Left lobe of liver (tissue), 2 donors: ENCODE results near the gene NAT16. TPM values are rescaled to one million over a fixed set of nuclear protein-coding genes. Genes with fewer than 3 reads are reported as not detected.
A peak's percentile ranks its signal among the peaks of the same experiment; 100 is the strongest.
"Not testable (repeated sequence)": the region's sequence is repeated elsewhere in the genome, so short reads cannot be mapped to it uniquely, and the experiment has no call there.

Source experiments
- ATAC-seq: fragments of 200-7000 bp; cut with Tn5 transposase; one replicate; pipeline ENCODE4 v1.9.1; 2020; ENCODE audit warnings: mild to moderate bottlenecking, moderate library complexity
- DNase-seq: peaks from one replicate; pipeline ENCODE4 v3.0.0-alpha.2; 2020; ENCODE audit warnings: low spot score
- total RNA-seq: library from RNA; stranded (reverse); gene quantifications from one replicate; pipeline ENCODE4 v1.2.1, GENCODE V29; 2021
- donor health status: DM: no; HTN: no; CAD: no; lungs with moderate emphysema.
- donor health status: DM: no; HTN: yes; CAD: no.

The NAT16 gene
- total RNA-seq, 1 donor from 2014 or later = not detected

- DNase-seq, ATAC-seq: not testable (repeated sequence)
Measured at GRCh38 chr7:101132626-101133600, 47.2 kb downstream of the NAT16 start.

- DNase-seq = no peak
- ATAC-seq = no peak
Measured at GRCh38 chr7:101129603-101130117, 50.4 kb downstream of the NAT16 start.

- ATAC-seq (no peak), DNase-seq (no peak)
Measured at GRCh38 chr7:101128040-101128834, 51.9 kb downstream of the NAT16 start.

GRCh38 chr7:101127460-101128039 lies 52.5 kb downstream of the NAT16 start:
- DNase-seq = no peak
- ATAC-seq = peak; percentile 0

GRCh38 chr7:101126651-101127459 lies 53.2 kb downstream of the NAT16 start, which contains the start of gene SERPINE1:
Gene SERPINE1, plus strand, starts transcription at chr7:101127104. Its CDS starts 1,290 bp downstream, at chr7:101128394.
- DNase-seq (peak; percentile 96), ATAC-seq (peak; percentile 79)

GRCh38 chr7:101125989-101126650 lies 54.0 kb downstream of the NAT16 start:
- peak; percentile 96 for DNase-seq
- ATAC-seq = peak; percentile 60

GRCh38 chr7:101124376-101125056 lies 55.6 kb downstream of the NAT16 start:
- DNase-seq (peak; percentile 59), ATAC-seq (peak; percentile 19)

- DNase-seq (no peak), ATAC-seq (no peak)
Measured at GRCh38 chr7:101123703-101124068, 56.4 kb downstream of the NAT16 start.

- ATAC-seq (no peak), DNase-seq (no peak)
Measured at GRCh38 chr7:101122933-101123702, 57.0 kb downstream of the NAT16 start.

GRCh38 chr7:101121991-101122932 lies 57.8 kb downstream of the NAT16 start:
- ATAC-seq = peak; percentile 29
- DNase-seq = peak; percentile 68

GRCh38 chr7:101121631-101121990 lies 58.5 kb downstream of the NAT16 start:
- not testable (repeated sequence) for DNase-seq, ATAC-seq

Other genes with a start within 250 kb of the NAT16 start
- 9.4 TPM for gene MUC3A, start 230.8 kb downstream of the NAT16 start, total RNA-seq
- 0.05 TPM for gene MUC12, start 210.7 kb downstream of the NAT16 start, total RNA-seq
- not detected for gene MUC17, start 160.2 kb downstream of the NAT16 start, total RNA-seq
- 23.5 TPM for gene TRIM56, start 94.8 kb downstream of the NAT16 start, total RNA-seq
- 27.5 TPM for gene SERPINE1, start 53.2 kb downstream of the NAT16 start, total RNA-seq
- gene AP1S1, start 25.8 kb downstream of the NAT16 start, total RNA-seq = 26.8 TPM
- gene VGF, start 14.7 kb downstream of the NAT16 start, total RNA-seq = not detected
- 12.0 TPM for gene MOGAT3, start 20.7 kb upstream of the NAT16 start, total RNA-seq
- 54.8 TPM for gene PLOD3, start 37.3 kb upstream of the NAT16 start, total RNA-seq
- gene ZNHIT1, start 37.9 kb upstream of the NAT16 start, total RNA-seq = 115 TPM
- gene CLDN15, start 57.5 kb upstream of the NAT16 start, total RNA-seq = 8.6 TPM
- 131 TPM for gene FIS1, start 64.8 kb upstream of the NAT16 start, total RNA-seq
- 7.0 TPM for gene IFT22, start 141.5 kb upstream of the NAT16 start, total RNA-seq
- 6.7 TPM for gene COL26A1, start 182.6 kb upstream of the NAT16 start, total RNA-seq